Activated CD8-positive, alpha-beta T cell treated with anti-CD3 and anti-CD28 coated beads for 36 hours (primary cell): ENCODE data around the gene SH3TC2. TPM values are rescaled to one million over a fixed set of nuclear protein-coding genes. Genes with fewer than 3 reads are reported as not detected.

Experiments used
- ATAC-seq: fragments of 200-7000 bp; cut with Tn5 transposase; one replicate; pipeline ENCODE4 v1.10.0; 2021; ENCODE audit warnings: mild to moderate bottlenecking, moderate library complexity
- CTCF ChIA-PET: fragments of 350-600 bp; sonication (Branson Sonifier 250); formaldehyde crosslinking; loops from one replicate; lab custom pipeline; 2021; ENCODE audit warnings: antibody characterized with exemption; lab: Charles Lee
- POLR2A ChIA-PET: fragments of 350-600 bp; sonication (Branson Sonifier 250); formaldehyde crosslinking; loops from one replicate; lab custom pipeline; 2021; ENCODE audit warnings: antibody characterized with exemption; lab: Charles Lee
- DNase-seq: peaks from one replicate; pipeline ENCODE4 v3.0.0-alpha.2; 2020
- H3K27ac Mint-ChIP-seq: one replicate; pipeline ENCODE4 v1.8.0; 2021; ENCODE audit warnings: mild to moderate bottlenecking, mixed read lengths
- H3K27me3 Mint-ChIP-seq: one replicate; pipeline ENCODE4 v1.8.0; 2021; ENCODE audit warnings: mixed read lengths
- H3K36me3 Mint-ChIP-seq: one replicate; pipeline ENCODE4 v1.8.0; 2021; ENCODE audit warnings: low read depth, mixed read lengths
- H3K4me1 Mint-ChIP-seq: one replicate; pipeline ENCODE4 v1.8.0; 2021; ENCODE audit warnings: low read depth, mixed read lengths
- H3K4me3 Mint-ChIP-seq: one replicate; pipeline ENCODE4 v1.8.0; 2021; ENCODE audit warnings: mild to moderate bottlenecking, moderate library complexity, mixed read lengths
- H3K9me3 Mint-ChIP-seq: one replicate; pipeline ENCODE4 v1.8.0; 2021; ENCODE audit warnings: mixed read lengths
- CTCF ChIP-seq: fragments of 200-600 bp; IDR thresholded peaks from one replicate; pipeline ENCODE4 v1.8.0; 2022; ENCODE audit warnings: antibody characterized with exemption, mild to moderate bottlenecking
- intact Hi-C: fragments of 100-400 bp; cut with micrococcal nuclease; formaldehyde crosslinking; loops from one replicate; pipeline ENCODE4 v1.10.0; 2022
- total RNA-seq, 2 experiments: library from RNA; stranded (reverse); gene quantifications; one replicate each; pipeline ENCODE4 v1.2.3, GENCODE V29; 2021

SH3TC2 gene
- total RNA-seq, 2 experiments from 2014 or later: not detected

GRCh38 chr5:148965511-148966265, 97.2 kb downstream of the SH3TC2 start:
- H3K4me3 Mint-ChIP-seq: no peak overlapping the region
- intact Hi-C loops: no loop called here
- CTCF ChIA-PET: interaction anchor here (1.0 to 3.2 kb wide), 2 partner anchors 9 to 224 kb away, joined by 4 to 19 read pairs; no protein-coding TSS in a partner anchor
- ATAC-seq (no peak), DNase-seq (no peak)
- H3K9me3 Mint-ChIP-seq: no peaks in the 10 kb centered on the region
- no peak for TF ChIP-seq CTCF
- no peaks in the 10 kb centered on the region for H3K27me3 Mint-ChIP-seq
- POLR2A ChIA-PET: no interaction called here
- H3K4me1 Mint-ChIP-seq: peaks cover 5% of the 10 kb centered on the region
- H3K27ac Mint-ChIP-seq: no peak overlapping the region
- no peaks in the 10 kb centered on the region for H3K36me3 Mint-ChIP-seq

GRCh38 chr5:148963664-148964063, 99.2 kb downstream of the SH3TC2 start:
- DNase-seq (no peak), ATAC-seq (no peak)
- no peak overlapping the region for H3K4me3 Mint-ChIP-seq
- no peaks in the 10 kb centered on the region for H3K36me3 Mint-ChIP-seq
- no peaks in the 10 kb centered on the region for H3K9me3 Mint-ChIP-seq
- no peak for TF ChIP-seq CTCF
- intact Hi-C loops: no loop called here
- ChIA-PET CTCF (interaction anchor here (1.5 to 15.4 kb wide), 3 partner anchors 71 to 228 kb away, joined by 5 to 363 read pairs (median 6); no protein-coding TSS in a partner anchor), POLR2A (no interaction called here)
- no peak overlapping the region for H3K27ac Mint-ChIP-seq
- peaks cover 2% of the 10 kb centered on the region for H3K27me3 Mint-ChIP-seq
- H3K4me1 Mint-ChIP-seq: peaks cover 5% of the 10 kb centered on the region

- ChIA-PET CTCF (interaction anchor here (1.5 to 15.4 kb wide), 3 partner anchors 72 to 227 kb away, joined by 5 to 363 read pairs (median 6); no protein-coding TSS in a partner anchor), POLR2A (no interaction called here)
- H3K4me3 Mint-ChIP-seq: no peak overlapping the region
- H3K9me3 Mint-ChIP-seq: no peaks in the 10 kb centered on the region
- ATAC-seq (no peak), DNase-seq (no peak)
- intact Hi-C loops: no loop called here
- peaks cover 2% of the 10 kb centered on the region for H3K27me3 Mint-ChIP-seq
- no peak overlapping the region for H3K27ac Mint-ChIP-seq
- TF ChIP-seq CTCF: no peak
- no peaks in the 10 kb centered on the region for H3K36me3 Mint-ChIP-seq
- peaks cover 5% of the 10 kb centered on the region for H3K4me1 Mint-ChIP-seq
These were observed 100.0 kb downstream of the SH3TC2 start for GRCh38 chr5:148962761-148963324.

GRCh38 chr5:148962200-148962550, 100.7 kb downstream of the SH3TC2 start:
- no peak for ATAC-seq
- ChIA-PET POLR2A (no interaction called here), CTCF (interaction anchor here (1.5 to 15.4 kb wide), 4 partner anchors 73 to 227 kb away, joined by 5 to 363 read pairs (median 6); no protein-coding TSS in a partner anchor)
- Mint-ChIP-seq H3K4me1 (peaks cover 5% of the 10 kb centered on the region), H3K9me3 (no peaks in the 10 kb centered on the region), H3K27me3 (peaks cover 2% of the 10 kb centered on the region), H3K27ac (no peak overlapping the region), H3K36me3 (no peaks in the 10 kb centered on the region), H3K4me3 (no peak overlapping the region)
- TF ChIP-seq CTCF: no peak
- intact Hi-C loops: no loop called here
- DNase-seq: no peak
